Esophagus (tissue), 2 donors: ENCODE results near the gene RIN3. TPM values are rescaled to one million over a fixed set of nuclear protein-coding genes. Genes with fewer than 3 reads are reported as not detected.
A peak's percentile ranks its signal among the peaks of the same experiment; 100 is the strongest.
"Not testable (repeated sequence)": the region's sequence is repeated elsewhere in the genome, so short reads cannot be mapped to it uniquely, and the experiment has no call there.

Experiments used
- H3K27ac ChIP-seq, 2 donors: one replicate each; pipeline ENCODE4 v1.5.1; 2013; ENCODE audit warnings: low read depth in 2 of 2, mild to moderate bottlenecking in 2 of 2, inconsistent platforms in 1 of 2, low read length in 1 of 2, moderate library complexity in 1 of 2
- H3K27me3 ChIP-seq, 2 donors: one replicate each; pipeline ENCODE4 v1.6.1; 2013; ENCODE audit warnings: low read length in 2 of 2, control low read depth in 1 of 2, mild to moderate bottlenecking in 1 of 2; ENCODE audit not compliant: insufficient read depth in 2 of 2, control insufficient read depth in 1 of 2
- H3K36me3 ChIP-seq, 2 donors: one replicate each; pipeline ENCODE4 v1.6.1; 2013; ENCODE audit warnings: low read length in 1 of 2; ENCODE audit not compliant: control insufficient read depth in 2 of 2, insufficient read depth in 2 of 2
- H3K4me1 ChIP-seq, 2 donors: one replicate each; pipeline ENCODE4 v1.6.1; 2013; ENCODE audit warnings: low read length in 1 of 2; ENCODE audit not compliant: control insufficient read depth in 2 of 2, insufficient read depth in 2 of 2
- H3K4me3 ChIP-seq, 2 donors: one replicate each; pipeline ENCODE4 v1.5.1; 2013; ENCODE audit warnings: low read length in 2 of 2, mild to moderate bottlenecking in 2 of 2, low read depth in 1 of 2, moderate library complexity in 1 of 2
- H3K9me3 ChIP-seq, 2 donors: one replicate each; pipeline ENCODE4 v1.6.1; 2013; ENCODE audit warnings: mild to moderate bottlenecking in 2 of 2, low read depth in 1 of 2, low read length in 1 of 2, moderate library complexity in 1 of 2; ENCODE audit not compliant: control insufficient read depth in 2 of 2, insufficient read depth in 1 of 2
- WGBS, 2 donors: extraction: QIAGEN DNeasy Blood & Tissue Kit; methylation state at CpG; one replicate each; pipeline ENCODE4 v1.1.7; 2013; 5-methylcytosine and 5-hydroxymethylcytosine counted together
- polyA plus RNA-seq, 2 donors: library from polyadenylated mRNA; stranded (reverse); fragments of 200-250 nt; gene quantifications; one replicate each; pipeline ENCODE4 v1.2.3, GENCODE V29; 2013
- donor health status: healthy with polysubstance abuse.
- donor health status: Bipolar disorder and iron deficiency.

The RIN3 gene
- polyA plus RNA-seq, 2 donors = 4.8 to 7.3 TPM

DNA sequence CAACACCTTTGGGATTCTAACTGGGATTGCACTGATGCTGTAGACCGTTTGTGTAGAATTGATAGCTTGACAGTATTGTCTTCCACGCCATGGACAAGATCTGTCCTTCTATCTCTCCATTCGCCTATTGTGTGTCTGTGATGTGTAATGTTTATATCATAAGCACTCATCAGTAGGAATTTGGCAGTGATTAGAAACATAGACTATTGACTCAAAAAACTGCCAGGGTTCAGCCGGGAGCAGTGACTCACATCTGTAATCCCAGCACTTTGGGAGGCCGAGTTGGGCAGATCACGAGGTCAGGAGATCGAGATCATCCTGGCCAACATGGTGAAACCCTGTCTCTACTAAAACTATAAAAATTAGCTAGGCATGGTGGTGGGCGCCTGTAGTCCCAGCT lies 22.6 kb downstream of the RIN3 start:
- peaks cover 8 to 14% of the 10 kb centered on the region in 2 donors for H3K4me1 ChIP-seq
- not testable (repeated sequence) for H3K36me3 ChIP-seq, H3K27me3 ChIP-seq, H3K27ac ChIP-seq, H3K9me3 ChIP-seq, H3K4me3 ChIP-seq
- WGBS, 2 donors = 44 to 56% methylated on average over 8 of the region's 8 CpGs

- peaks cover 4 to 10% of the 10 kb centered on the region in 2 donors for H3K4me1 ChIP-seq
- H3K27me3 ChIP-seq = no peaks in the 10 kb centered on the region
- WGBS, 2 donors = 78 to 88% methylated on average over 6 of the region's 6 CpGs
- H3K9me3 ChIP-seq = no peaks in the 10 kb centered on the region
- H3K27ac ChIP-seq = no peak overlapping the region
- no peaks in the 10 kb centered on the region for H3K36me3 ChIP-seq
- H3K4me3 ChIP-seq = no peak overlapping the region
Measured at GRCh38 chr14:92538412-92538985, 24.9 kb downstream of the RIN3 start.

- H3K4me1 ChIP-seq = peaks cover 4 to 10% of the 10 kb centered on the region in 2 donors
- H3K4me3 ChIP-seq = no peak overlapping the region
- H3K27me3 ChIP-seq = no peaks in the 10 kb centered on the region
- H3K9me3 ChIP-seq = no peaks in the 10 kb centered on the region
- no peaks in the 10 kb centered on the region for H3K36me3 ChIP-seq
- WGBS, 2 donors = 91 to 96% methylated on average over 3 of the region's 3 CpGs
- peak overlapping the region; percentile 68 to 87 for H3K27ac ChIP-seq
Measured at GRCh38 chr14:92539419-92539818, 25.8 kb downstream of the RIN3 start.

GRCh38 chr14:92539875-92540274 lies 26.3 kb downstream of the RIN3 start:
- Histone ChIP-seq H3K27me3 (no peaks in the 10 kb centered on the region), H3K36me3 (no peaks in the 10 kb centered on the region), H3K4me3 (no peak overlapping the region), H3K9me3 (no peaks in the 10 kb centered on the region), H3K4me1 (peaks cover 4 to 10% of the 10 kb centered on the region in 2 donors), H3K27ac (peak overlapping the region; percentile 68 to 87)
- 63 to 70% methylated on average over 12 of the region's 12 CpGs for WGBS, 2 donors

GRCh38 chr14:92540472-92541048 lies 27.0 kb downstream of the RIN3 start:
- no peaks in the 10 kb centered on the region for H3K36me3 ChIP-seq
- 6 to 9% methylated on average over 6 of the region's 6 CpGs for WGBS, 2 donors
- H3K4me3 ChIP-seq = no peak overlapping the region
- peaks cover 4 to 10% of the 10 kb centered on the region in 2 donors for H3K4me1 ChIP-seq
- H3K9me3 ChIP-seq = no peaks in the 10 kb centered on the region
- H3K27me3 ChIP-seq = no peaks in the 10 kb centered on the region
- peak overlapping the region; percentile 68 to 87 for H3K27ac ChIP-seq

DNA sequence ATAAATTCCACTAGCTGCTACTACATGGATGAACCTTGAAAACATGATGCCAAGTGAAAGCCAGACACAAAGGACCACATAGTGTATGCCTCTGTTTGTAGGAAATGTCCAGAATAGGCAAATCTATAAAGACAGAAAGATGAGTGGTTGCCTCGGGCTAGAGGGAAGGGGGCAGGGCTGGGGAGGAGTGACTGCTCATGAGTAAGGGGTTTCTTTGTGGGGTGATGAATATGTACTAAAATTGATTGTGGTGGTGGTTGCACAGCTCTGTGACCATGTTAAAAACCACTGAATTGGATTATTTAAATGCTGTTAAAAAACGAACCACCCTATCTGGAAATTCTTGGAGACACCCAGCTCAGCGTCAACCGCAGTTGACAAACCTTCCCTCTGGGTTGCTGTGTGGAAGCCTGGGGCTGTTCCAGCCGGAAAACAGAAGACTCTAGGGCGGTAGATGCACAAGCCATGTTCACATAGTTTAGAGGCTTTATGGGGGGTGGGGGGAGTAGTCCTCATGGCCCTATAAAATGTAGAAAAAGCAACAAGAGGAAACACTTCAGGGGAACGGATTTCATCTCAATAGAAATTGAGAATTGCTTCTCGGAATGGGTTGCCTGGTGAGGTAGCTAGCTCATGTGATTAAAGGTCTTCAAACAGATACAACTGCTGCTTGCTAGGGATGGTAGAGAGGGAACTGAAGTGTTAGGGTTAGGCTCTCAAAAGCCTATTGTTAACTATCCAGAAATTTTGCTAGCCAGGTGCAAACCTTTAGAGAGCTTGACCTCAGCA lies 29.4 kb downstream of the RIN3 start:
- no peak overlapping the region for H3K27ac ChIP-seq
- peaks cover 0 to 10% of the 10 kb centered on the region in 2 donors for H3K4me1 ChIP-seq
- no peak overlapping the region for H3K4me3 ChIP-seq
- H3K36me3 ChIP-seq = no peaks in the 10 kb centered on the region
- WGBS, 2 donors = 73 to 78% methylated on average over 8 of the region's 8 CpGs
- H3K27me3 ChIP-seq = no peaks in the 10 kb centered on the region
- no peaks in the 10 kb centered on the region for H3K9me3 ChIP-seq

- H3K9me3 ChIP-seq = no peaks in the 10 kb centered on the region
- H3K4me3 ChIP-seq = no peak overlapping the region
- H3K27me3 ChIP-seq = no peaks in the 10 kb centered on the region
- H3K4me1 ChIP-seq = peaks cover 0 to 10% of the 10 kb centered on the region in 2 donors
- WGBS, 2 donors = 57 to 64% methylated on average over 5 to 6 of the region's 6 CpGs
- H3K27ac ChIP-seq = peak overlapping the region in 1 of 2 donors; percentile 37
- H3K36me3 ChIP-seq = no peaks in the 10 kb centered on the region
Measured at GRCh38 chr14:92544051-92544720, 30.6 kb downstream of the RIN3 start.

DNA sequence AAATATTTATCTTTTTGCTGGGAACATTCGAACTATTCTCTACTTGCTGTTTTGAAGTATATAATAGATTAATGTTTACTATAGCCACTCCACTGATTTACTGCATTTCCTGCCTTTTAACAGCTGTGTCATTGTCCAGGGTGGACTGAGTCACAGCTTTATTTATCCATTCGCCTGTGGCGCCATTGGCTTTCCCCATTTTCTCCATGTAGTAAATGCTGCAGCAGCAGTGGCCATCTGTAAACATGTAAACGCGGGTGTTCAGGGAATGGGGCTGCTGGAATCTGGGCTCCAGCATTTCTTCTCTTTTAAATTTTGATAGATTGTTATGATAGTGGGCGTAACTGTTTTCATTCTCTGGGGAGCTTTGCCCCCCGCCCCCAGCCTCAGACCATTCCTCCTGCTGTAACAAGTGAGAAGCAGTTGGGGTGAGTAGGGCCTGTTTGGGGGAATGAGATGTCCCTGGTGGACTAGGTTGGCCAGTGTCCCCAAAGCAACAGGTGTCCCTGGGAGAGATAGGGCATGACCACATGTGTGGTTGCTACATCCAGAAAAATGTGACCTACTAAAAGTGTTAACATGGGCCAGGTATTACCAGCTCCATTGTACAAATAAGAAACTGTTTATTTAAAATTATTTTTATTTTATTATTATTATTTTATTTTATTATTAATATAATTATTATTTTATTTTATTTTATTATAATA lies 32.9 kb downstream of the RIN3 start:
- 81 to 85% methylated on average over 7 of the region's 7 CpGs for WGBS, 2 donors
- H3K9me3 ChIP-seq = no peaks in the 10 kb centered on the region
- peak overlapping the region in 1 of 2 donors; percentile 3 for H3K27ac ChIP-seq
- H3K36me3 ChIP-seq = no peaks in the 10 kb centered on the region
- H3K27me3 ChIP-seq = no peaks in the 10 kb centered on the region
- no peaks in the 10 kb centered on the region for H3K4me1 ChIP-seq
- no peak overlapping the region for H3K4me3 ChIP-seq
